ENCODE data around the gene SLAMF7. TPM values are rescaled to one million over a fixed set of nuclear protein-coding genes. Genes with fewer than 3 reads are reported as not detected.

The SLAMF7 gene
- total and polyA plus RNA-seq, 10 of the 15 experiments (the other 5 are each of a cell fraction or from before 2014, with no cell fraction given) = 66.6 to 284 (median 108) TPM

- POLR2A ChIA-PET = interaction anchor here (0.5 to 7.5 kb wide), 4 partner anchors 8 to 120 kb away, joined by 3 to 73 read pairs (median 4); partner anchors contain the start of gene CD48
- RAD21 ChIA-PET (ENCODE audit: unreplicated experiment) = interaction anchor here (2.1 to 8.5 kb wide), 5 partner anchors 9 to 293 kb away, joined by 5 to 74 read pairs (median 14); partner anchors contain the start of genes CD48 and ITLN2
- DNase-seq (ENCODE audit: low read depth, low spot score) (no peak), FAIRE-seq (no peak), ATAC-seq (no peak)
- no TSS peak for BruUV-seq (replicated peaks)
- intact Hi-C loops (cut with micrococcal nuclease; ENCODE audit: unreplicated experiment) (no loop called here), in situ Hi-C loops (cut with MboI) (no loop called here)
- Histone ChIP-seq H3K9ac (ENCODE audit: control insufficient read depth, insufficient read depth, low read length) (no peak overlapping the region), H3K36me3 (ENCODE audit: control insufficient read depth in 2 of 2, insufficient read depth in 2 of 2, low read length in 1 of 2) (no peaks in the 10 kb centered on the region), H3K9me3 (replicated peaks; ENCODE audit: control insufficient read depth, insufficient read depth, low read length) (no peaks in the 10 kb centered on the region), H3K4me2 (ENCODE audit: control insufficient read depth, insufficient read depth) (no peak overlapping the region), H4K20me1 (ENCODE audit: control insufficient read depth, insufficient read depth) (no peaks in the 10 kb centered on the region), H3K4me1 (ENCODE audit: control insufficient read depth, insufficient read depth, low read length) (peaks cover 23% of the 10 kb centered on the region), H3K4me3 (no peak overlapping the region), H3K79me2 (ENCODE audit: control insufficient read depth, insufficient read depth, low read length) (no peaks in the 10 kb centered on the region; the same call in 1 of the 2 replicates), H3K27ac (ENCODE audit: control insufficient read depth, insufficient read depth) (no peak overlapping the region), H3K27me3 (replicated peaks in 1 of 2; ENCODE audit: control insufficient read depth in 2 of 2, insufficient read depth in 2 of 2, low read length in 1 of 2) (no peaks in the 10 kb centered on the region), H2AFZ (ENCODE audit: control insufficient read depth, low read depth, low read length) (no peak overlapping the region)
- CTCF ChIA-PET = interaction anchor here (5.6 to 10.9 kb wide), 6 partner anchors 8 to 232 kb away, joined by 54 to 209 read pairs (median 99); partner anchors contain the start of genes CD48, ITLN2 and SLAMF7
- no peak for TF ChIP-seq ZBTB33 (IDR thresholded peaks at IDR 0.05)
- no peak for TF ChIP-seq SUZ12 (IDR thresholded peaks at IDR 0.05; ENCODE audit: unreplicated experiment)
- TF ChIP-seq PRDM15 (CRISPR knock-in tag; IDR thresholded peaks at IDR 0.05) = no peak
- no peak for TF ChIP-seq E2F8 (IDR thresholded peaks at IDR 0.05; ENCODE audit: low read depth, partially characterized antibody)
- no peak for TF ChIP-seq NBN (IDR thresholded peaks at IDR 0.05)
- no peak for TF ChIP-seq NFXL1 (IDR thresholded peaks at IDR 0.05; ENCODE audit: borderline replicate concordance)
- no peak for TF ChIP-seq SMC3 (IDR thresholded peaks at IDR 0.05; ENCODE audit: borderline replicate concordance, low read length)
- no peak for TF ChIP-seq CUX1 (IDR thresholded peaks at IDR 0.05; ENCODE audit: insufficient replicate concordance, low read depth, low read length)
- TF ChIP-seq ASH2L (IDR thresholded peaks at IDR 0.05; ENCODE audit: borderline replicate concordance, low read depth) = no peak
- SMC1A ChIA-PET (ENCODE audit: uncharacterized antibody, unreplicated experiment) = interaction anchor here (0.9 to 10.8 kb wide), 9 partner anchors 8 to 231 kb away, joined by 3 to 301 read pairs (median 81); partner anchors contain the start of genes CD48, ITLN2 and SLAMF7
Measured at GRCh38 chr1:160721473-160721872, 17.6 kb upstream of the SLAMF7 start.

Data from GM12878 (cell line).